Fibroblast of lung (primary cell): Measurements from ENCODE around the gene NOP14.

ENCODE experiments used
- CTCF ChIP-seq, 2 donors: IDR thresholded peaks in 1 of 2; conservative IDR thresholded peaks in 1 of 2; 1 replicate in 1 of 2; 2 replicates in 1 of 2; pipeline ENCODE4 v1.5.1; 2011 to 2012; ENCODE audit warnings: low read length in 2 of 2, control low read depth in 1 of 2, inconsistent platforms in 1 of 2, low read depth in 1 of 2, mild to moderate bottlenecking in 1 of 2
- EZH2 ChIP-seq: IDR thresholded peaks from 2 replicates; pipeline ENCODE4 v1.5.1; 2012; ENCODE audit warnings: low read length, control low read depth, mild to moderate bottlenecking; ENCODE audit errors: missing control alignments

DNA sequence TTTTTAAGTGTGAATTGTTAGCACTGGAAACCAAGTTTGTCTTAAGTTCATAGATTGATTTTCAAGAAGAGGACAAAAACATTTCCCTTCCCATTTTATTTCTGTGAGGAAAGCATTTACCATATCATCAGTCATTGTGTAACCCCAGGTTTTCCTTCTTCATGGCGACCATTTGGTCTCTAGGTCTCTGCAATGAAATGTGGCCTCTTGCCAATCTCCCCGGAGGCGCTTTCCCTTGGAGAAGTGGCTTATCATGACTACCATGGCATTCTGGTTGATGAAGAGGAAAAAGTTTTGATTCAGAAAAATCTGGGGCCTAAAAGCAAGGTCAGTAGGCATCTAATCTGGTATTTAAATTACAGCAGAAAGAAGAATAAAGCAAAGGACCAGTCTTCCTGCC, 65.2 kb downstream of the NOP14 start:
- TF ChIP-seq CTCF (conservative IDR thresholded peaks at IDR 0.05 in 1 of 2, IDR thresholded peaks at IDR 0.05 in 1 of 2; ENCODE audit: low read depth in 1 of 2, low read length in 2 of 2): no peak
- TF ChIP-seq EZH2: no peak
